Adipose tissue (tissue), 3 donors: ENCODE results near the gene EYA4. TPM values are rescaled to one million over a fixed set of nuclear protein-coding genes. Genes with fewer than 3 reads are reported as not detected.

Source experiments
- H3K27ac ChIP-seq: one replicate; pipeline ENCODE4 v1.5.1; 2013; ENCODE audit warnings: low read depth, low read length
- WGBS, 3 donors: extraction: QIAGEN DNeasy Blood & Tissue Kit; methylation state at CpG; one replicate each; pipeline ENCODE4 v1.1.7; 2013; 5-methylcytosine and 5-hydroxymethylcytosine counted together
- polyA plus RNA-seq, 3 donors: library from polyadenylated mRNA; stranded (reverse); fragments of 200-250 nt; gene quantifications; one replicate each; pipeline ENCODE4 v1.2.3, GENCODE V29; 2013
- donor health status: healthy with polysubstance abuse.
- donor health status: Bipolar disorder and iron deficiency.
- donor health status: healthy.

The EYA4 gene
- polyA plus RNA-seq, 3 donors: 0.06 to 0.90 (median 0.43) TPM

DNA sequence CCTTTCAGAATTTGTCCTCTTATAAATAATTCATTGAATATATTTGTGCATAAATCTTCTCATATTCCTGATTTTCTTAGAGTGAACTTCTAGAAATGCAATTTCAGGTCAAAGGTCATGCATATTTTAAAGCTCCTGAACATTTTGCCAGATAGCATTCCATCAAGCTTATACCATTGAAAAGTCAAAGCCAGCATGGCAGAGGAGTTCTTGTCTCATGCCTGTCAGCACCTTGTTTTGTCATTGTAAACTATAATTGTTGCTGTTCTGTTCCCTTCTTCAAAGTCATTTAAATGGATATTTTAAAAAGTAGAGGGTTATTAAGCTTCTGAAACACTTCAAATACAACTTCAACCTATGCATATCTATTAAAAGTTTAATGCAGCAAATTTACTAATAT is 170.6 kb downstream of the EYA4 start:
- no peak overlapping the region for H3K27ac ChIP-seq

- no peak overlapping the region for H3K27ac ChIP-seq
- WGBS, 3 donors: 72 to 78% (median 75%) methylated on average over 5 of the region's 5 CpGs
Measured at GRCh38 chr6:133415262-133415661, 174.1 kb downstream of the EYA4 start.

- H3K27ac ChIP-seq: no peak overlapping the region
- 45 to 80% (median 57%) methylated on average over 2 of the region's 2 CpGs for WGBS, 3 donors
Measured at GRCh38 chr6:133418108-133418507, 177.0 kb downstream of the EYA4 start.

DNA sequence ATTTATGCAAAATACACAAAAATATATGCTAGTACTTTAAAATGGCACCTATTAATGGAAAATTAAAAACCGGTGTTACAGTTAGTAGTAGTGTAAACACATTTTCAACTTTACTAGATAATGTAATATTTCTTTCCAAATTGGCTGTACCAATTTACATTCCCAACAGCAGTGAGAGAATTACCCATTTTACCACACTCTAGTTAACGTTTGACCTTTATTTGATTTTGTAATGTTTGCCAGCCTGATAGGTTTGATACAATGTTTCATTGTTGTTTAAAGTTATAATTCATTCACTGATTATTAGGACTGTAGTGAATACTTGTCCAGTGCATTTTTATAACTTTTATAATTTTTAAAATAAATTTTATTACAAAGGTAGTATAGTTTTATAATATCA is 182.1 kb downstream of the EYA4 start:
- 20 to 67% (median 64%) methylated on average over 2 of the region's 2 CpGs for WGBS, 3 donors
- H3K27ac ChIP-seq: no peak overlapping the region

GRCh38 chr6:133424359-133424758 is 183.2 kb downstream of the EYA4 start:
- WGBS, 3 donors: 81 to 94% (median 89%) methylated on average over 5 of the region's 5 CpGs
- no peak overlapping the region for H3K27ac ChIP-seq

DNA sequence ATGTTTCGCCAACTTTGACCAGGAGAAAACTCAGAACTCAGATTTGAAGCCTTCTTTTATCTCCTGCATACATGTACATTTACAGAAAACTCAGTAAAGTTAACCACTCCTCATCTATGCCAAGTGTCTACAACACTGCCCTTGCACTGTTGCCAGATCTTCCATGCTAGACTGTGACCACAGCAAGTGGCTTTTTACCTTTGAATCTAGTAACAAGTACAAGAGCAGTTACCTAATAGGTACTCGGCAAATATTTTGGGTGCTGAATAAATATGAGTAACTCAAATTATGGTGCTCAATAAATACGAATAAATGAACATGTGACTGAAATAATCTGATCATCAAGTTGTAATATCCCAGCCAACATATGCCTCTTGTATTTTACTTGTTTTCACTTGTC is 184.9 kb downstream of the EYA4 start:
- WGBS, 3 donors: 88 to 90% (median 88%) methylated on average over 3 of the region's 3 CpGs
- H3K27ac ChIP-seq: no peak overlapping the region

DNA sequence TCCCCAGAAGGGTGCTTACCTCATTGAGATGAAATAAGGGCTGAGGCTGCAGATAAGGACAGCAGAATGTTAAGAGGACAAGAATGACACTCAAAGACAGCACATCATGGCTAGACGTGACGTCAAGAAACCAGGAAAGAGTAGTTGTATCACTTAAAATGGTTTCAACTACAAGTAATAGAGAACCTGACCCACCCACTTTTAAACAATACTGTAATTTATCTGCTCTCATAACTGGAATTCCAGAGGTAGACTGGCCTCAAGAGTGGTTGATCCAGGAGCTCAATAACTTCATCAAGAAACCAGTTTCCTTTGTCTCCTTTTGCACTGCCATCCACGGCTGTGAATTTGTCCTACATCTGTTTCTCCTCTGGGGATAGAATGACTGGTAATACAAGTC is 187.1 kb downstream of the EYA4 start:
- 82 to 89% (median 85%) methylated on average over 3 of the region's 3 CpGs for WGBS, 3 donors
- H3K27ac ChIP-seq: no peak overlapping the region

DNA sequence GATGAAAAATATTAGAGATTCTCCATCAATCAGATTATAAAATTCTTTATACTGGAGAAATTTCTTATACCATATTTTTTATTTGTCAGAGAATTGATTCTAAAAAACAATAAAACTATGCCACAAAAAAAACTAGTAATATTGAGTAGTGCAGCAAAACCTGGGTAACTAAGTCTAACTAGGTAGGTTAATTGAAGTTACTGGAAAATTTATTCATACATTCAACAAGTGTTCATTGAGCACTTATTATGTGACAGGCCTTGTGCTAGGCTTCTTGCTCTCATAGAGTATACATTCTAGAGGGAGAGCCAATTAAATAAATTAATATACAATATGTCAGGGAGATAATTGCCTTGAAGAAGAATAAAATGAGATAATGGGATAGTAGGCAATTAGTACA is 189.4 kb downstream of the EYA4 start:
- no peak overlapping the region for H3K27ac ChIP-seq

DNA sequence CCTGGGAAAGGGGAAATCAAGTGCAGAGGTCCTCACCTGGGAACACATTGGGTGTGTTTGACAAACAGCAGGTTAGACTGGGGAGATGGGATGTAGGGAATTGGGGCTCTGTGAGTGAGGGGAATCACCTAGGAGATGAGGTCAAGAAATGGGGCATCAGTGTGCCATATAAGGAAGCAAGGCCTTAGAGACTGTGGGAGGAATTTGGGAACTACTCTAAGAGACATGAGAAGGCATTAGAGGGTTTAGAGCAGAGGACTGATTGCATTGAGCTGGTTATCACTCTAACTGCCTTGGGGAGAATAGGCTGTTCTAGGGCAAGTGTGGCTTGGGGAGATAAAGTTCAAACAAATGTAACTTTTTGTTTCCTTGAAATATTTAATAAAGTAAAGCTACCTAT is 189.9 kb downstream of the EYA4 start:
- H3K27ac ChIP-seq: no peak overlapping the region

- H3K27ac ChIP-seq: no peak overlapping the region
- 52 to 62% (median 55%) methylated on average over 9 of the region's 9 CpGs for WGBS, 3 donors
Measured at GRCh38 chr6:133432021-133432989, 191.1 kb downstream of the EYA4 start.

- no peak overlapping the region for H3K27ac ChIP-seq
Measured at GRCh38 chr6:133435065-133435728, 194.0 kb downstream of the EYA4 start.

DNA sequence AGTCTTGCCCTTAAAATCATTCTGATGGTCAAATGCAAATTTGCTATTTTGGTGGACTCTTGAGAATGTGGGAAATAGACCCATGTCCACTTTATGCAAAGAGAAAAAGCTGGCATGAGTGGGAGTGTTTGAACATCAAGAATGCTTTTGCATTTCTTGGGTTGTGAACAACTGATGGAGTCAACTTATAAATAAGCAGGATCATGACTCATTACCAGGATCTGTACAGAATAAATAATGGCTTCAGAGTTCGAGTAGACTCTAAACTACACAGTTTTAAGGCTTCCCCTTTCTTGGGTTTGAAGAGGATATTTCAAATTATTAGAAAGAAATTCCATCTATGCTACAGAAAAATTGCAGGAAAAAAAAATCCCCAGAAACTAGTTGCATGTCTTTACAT is 195.5 kb downstream of the EYA4 start:
- H3K27ac ChIP-seq: no peak overlapping the region
- WGBS, 3 donors: 32 to 45% (median 40%) methylated on average over 1 of the region's 1 CpG

More at GRCh38 chr6:133435065-133435728, 194.0 kb downstream of the EYA4 start:
- 65 to 76% (median 67%) methylated on average over 7 of the region's 7 CpGs for WGBS, 3 donors

DNA sequence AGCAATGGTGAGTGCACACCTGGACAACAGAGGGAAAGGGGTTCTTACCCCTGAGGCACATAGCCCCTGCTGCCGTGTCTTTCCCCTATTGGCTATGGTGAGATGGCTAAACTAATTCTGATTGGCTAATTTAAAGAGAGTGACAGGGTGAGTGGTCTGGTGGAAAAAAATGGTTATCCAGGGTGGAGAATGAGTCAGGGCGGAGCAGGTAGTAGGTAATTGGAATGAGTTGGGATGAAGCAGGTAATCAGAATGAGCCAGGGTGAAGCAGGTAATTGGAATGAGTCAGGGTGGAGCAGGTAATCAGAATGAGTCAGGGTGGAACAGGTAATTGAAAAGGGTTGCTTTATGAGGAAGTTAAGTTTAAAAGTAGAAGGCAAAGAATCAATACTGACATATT is 200.3 kb downstream of the EYA4 start:
- no peak overlapping the region for H3K27ac ChIP-seq
- 92 to 94% (median 92%) methylated on average over 2 of the region's 2 CpGs for WGBS, 3 donors

DNA sequence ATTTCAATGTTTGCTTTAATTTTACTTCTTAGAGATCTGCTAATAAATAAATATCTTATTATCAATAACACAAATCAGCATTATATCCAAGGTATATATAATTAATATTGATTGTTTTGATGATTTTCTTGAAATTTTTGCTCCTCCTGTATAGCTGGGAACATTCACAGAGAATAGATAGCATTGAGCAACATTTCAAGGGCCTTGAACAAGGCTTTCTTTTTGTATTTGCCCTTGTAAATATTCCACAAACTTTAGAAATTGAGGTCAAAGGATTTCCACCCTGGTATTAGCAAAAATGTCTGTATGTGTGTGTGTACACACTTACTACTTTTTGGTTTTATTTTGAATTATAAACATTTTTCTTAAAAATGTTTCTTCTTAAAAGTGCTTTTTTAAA is 205.6 kb downstream of the EYA4 start:
- no peak overlapping the region for H3K27ac ChIP-seq

DNA sequence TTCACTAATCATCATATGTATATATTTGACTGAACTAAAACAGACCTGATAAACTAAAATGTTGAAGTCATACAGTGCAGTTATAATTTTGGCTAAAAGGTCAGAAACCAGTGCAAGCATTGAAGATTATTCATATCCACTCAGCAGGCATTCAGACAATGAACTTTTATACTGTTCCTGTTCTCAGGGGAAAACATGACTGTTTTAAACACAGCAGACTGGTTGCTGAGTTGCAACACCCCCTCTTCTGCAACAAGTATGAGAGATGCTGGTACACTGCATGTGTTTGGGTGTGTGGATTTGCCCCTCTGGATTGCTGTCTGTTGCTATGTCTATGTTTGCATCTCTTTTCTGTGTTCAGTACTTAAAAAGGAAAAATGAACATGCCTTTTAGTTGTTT is 206.8 kb downstream of the EYA4 start:
- H3K27ac ChIP-seq: no peak overlapping the region

- H3K27ac ChIP-seq: no peak overlapping the region
- WGBS, 3 donors: 66 to 82% (median 73%) methylated on average over 7 of the region's 7 CpGs
Measured at GRCh38 chr6:133456439-133456838, 215.3 kb downstream of the EYA4 start.

DNA sequence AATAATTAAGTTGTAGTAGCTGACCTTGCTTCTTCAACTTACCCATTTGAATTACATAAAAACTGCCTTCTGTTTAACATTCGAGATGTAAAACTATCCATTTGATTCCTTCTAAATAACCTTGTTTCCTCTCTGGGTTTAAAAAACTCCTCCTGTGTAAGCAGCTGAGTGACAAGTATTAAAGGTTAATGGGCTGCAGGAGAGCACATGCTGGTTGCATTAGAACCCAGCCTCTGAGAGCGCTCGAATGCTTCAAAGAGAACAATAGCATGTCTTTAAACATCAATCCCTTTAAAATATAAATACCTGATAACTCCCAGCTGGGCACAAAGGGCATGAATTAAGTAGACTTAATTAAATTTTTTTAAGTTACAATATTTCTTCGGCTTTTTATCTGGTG is 215.8 kb downstream of the EYA4 start:
- WGBS, 3 donors: 66 to 85% (median 80%) methylated on average over 4 of the region's 4 CpGs
- no peak overlapping the region for H3K27ac ChIP-seq

- H3K27ac ChIP-seq: no peak overlapping the region
- WGBS, 3 donors: 51 to 82% (median 78%) methylated on average over 2 of the region's 2 CpGs
Measured at GRCh38 chr6:133460101-133460500, 218.9 kb downstream of the EYA4 start.

- 12 to 64% (median 64%) methylated on average over 1 of the region's 1 CpG for WGBS, 3 donors
Measured at GRCh38 chr6:133463790-133464189, 222.6 kb downstream of the EYA4 start.

GRCh38 chr6:133466680-133467079 is 225.5 kb downstream of the EYA4 start:
- 53 to 64% (median 62%) methylated on average over 4 of the region's 4 CpGs for WGBS, 3 donors
- no peak overlapping the region for H3K27ac ChIP-seq

More at GRCh38 chr6:133463790-133464189, 222.6 kb downstream of the EYA4 start:
- H3K27ac ChIP-seq: no peak overlapping the region
